ENCODE results near the gene HECTD4.

- TF ChIP-seq CTCF (IDR thresholded peaks at IDR 0.05; ENCODE audit: poor library complexity, severe bottlenecking) (no peak), POLR2AphosphoS5 (IDR thresholded peaks at IDR 0.05) (no peak), SMC3 (conservative IDR thresholded peaks at IDR 0.05; ENCODE audit: poor library complexity) (no peak), EZH2 (IDR thresholded peaks at IDR 0.05; ENCODE audit: borderline replicate concordance, insufficient read depth, low read length, poor library complexity, severe bottlenecking) (no peak), RAD21 (conservative IDR thresholded peaks at IDR 0.05) (no peak), TAF1 (IDR thresholded peaks at IDR 0.05; ENCODE audit: low read depth) (no peak)
These were observed 175.3 kb downstream of the HECTD4 start for GRCh38 chr12:112206944-112207343.

Measured in neural cell (in vitro differentiated cells).